Tibial nerve (tissue), 3 donors: ENCODE results near the gene RBM19.

Source experiments
- CTCF ChIP-seq, 5 experiments: fragments of 200-600 bp in 3 of 5; fragments of 450-650 bp in 2 of 5; sonication (generic) in 3 of 5; IDR thresholded peaks; one replicate each; pipeline ENCODE4 v1.5.1; 2016 to 2019; ENCODE audit warnings: antibody characterized with exemption in 5 of 5, mild to moderate bottlenecking in 3 of 5, moderate library complexity in 2 of 5
- POLR2A ChIP-seq, 2 donors: fragments of 450-650 bp; IDR thresholded peaks; one replicate each; pipeline ENCODE4 v1.6.1; 2017; ENCODE audit warnings: antibody characterized with exemption in 2 of 2, mild to moderate bottlenecking in 2 of 2, moderate library complexity in 2 of 2

GRCh38 chr12:113897406-113897805, 68.7 kb downstream of the RBM19 start:
- no peak for TF ChIP-seq CTCF (IDR thresholded peaks at IDR 0.05)
- TF ChIP-seq POLR2A (IDR thresholded peaks at IDR 0.05): no peak
